ENCODE results near the gene AFM. TPM values are rescaled to one million over a fixed set of nuclear protein-coding genes. Genes with fewer than 3 reads are reported as not detected.

Gene AFM
- total and polyA plus RNA-seq, 2 donors (not counting 1 experiment from before 2014, with no cell fraction given): not detected

DNA sequence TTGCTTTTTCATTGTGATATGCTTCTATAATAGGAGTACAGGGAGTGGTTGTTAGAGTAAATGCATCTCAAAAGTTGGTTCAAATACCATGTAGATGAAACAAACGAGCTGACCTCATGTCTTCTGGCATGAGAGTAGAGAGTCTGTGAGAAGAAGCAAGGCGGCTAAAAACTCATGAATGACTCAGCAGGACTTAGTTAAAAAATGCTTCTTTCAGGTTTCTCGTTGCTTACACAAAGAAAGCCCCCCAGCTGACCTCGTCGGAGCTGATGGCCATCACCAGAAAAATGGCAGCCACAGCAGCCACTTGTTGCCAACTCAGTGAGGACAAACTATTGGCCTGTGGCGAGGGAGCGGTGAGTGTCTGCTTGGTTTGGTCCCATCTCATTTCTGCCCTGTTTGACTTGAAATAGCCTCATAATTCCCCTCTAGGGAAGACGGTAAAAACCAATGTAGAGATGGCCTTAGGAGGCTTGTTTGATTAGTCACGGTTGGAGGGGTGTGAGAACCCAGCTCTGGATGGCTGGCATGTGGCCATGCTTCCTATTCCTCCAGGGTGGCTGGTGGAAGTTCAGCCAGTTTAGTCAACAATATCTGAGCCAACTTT, 31.0 kb upstream of the AFM start:
- TF ChIP-seq EZH2 (IDR thresholded peaks at IDR 0.05; ENCODE audit: borderline replicate concordance, insufficient read depth, low read depth, low read length, poor library complexity, severe bottlenecking): no peak
- TF ChIP-seq, protein P1, sequence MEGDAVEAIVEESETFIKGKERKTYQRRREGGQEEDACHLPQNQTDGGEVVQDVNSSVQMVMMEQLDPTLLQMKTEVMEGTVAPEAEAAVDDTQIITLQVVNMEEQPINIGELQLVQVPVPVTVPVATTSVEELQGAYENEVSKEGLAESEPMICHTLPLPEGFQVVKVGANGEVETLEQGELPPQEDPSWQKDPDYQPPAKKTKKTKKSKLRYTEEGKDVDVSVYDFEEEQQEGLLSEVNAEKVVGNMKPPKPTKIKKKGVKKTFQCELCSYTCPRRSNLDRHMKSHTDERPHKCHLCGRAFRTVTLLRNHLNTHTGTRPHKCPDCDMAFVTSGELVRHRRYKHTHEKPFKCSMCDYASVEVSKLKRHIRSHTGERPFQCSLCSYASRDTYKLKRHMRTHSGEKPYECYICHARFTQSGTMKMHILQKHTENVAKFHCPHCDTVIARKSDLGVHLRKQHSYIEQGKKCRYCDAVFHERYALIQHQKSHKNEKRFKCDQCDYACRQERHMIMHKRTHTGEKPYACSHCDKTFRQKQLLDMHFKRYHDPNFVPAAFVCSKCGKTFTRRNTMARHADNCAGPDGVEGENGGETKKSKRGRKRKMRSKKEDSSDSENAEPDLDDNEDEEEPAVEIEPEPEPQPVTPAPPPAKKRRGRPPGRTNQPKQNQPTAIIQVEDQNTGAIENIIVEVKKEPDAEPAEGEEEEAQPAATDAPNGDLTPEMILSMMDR (IDR thresholded peaks at IDR 0.05): no peak
- peaks cover 16% of the 10 kb centered on the region for H3K27me3 Mint-ChIP-seq
- POLR2A ChIA-PET: no interaction called here

DNA sequence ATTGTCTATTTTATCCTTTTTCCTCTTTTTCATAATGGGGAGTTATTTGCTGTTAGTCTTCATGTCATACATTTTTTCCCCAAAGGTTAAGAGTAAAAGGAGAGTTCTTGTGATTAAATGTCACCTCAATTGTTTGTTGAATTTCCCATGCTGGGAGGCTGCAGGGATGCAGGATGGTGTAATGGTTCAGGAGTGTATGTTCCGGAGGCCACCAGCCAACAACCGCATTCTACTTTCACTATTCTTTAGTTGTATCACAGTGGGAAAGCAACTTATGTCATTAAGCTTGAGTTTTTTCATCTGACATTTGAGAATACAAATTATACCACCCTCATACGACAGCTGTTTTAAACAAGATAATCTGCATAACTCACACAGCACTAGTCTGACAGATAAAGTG, 30.1 kb upstream of the AFM start:
- H3K27me3 Mint-ChIP-seq: peaks cover 16% of the 10 kb centered on the region
- Histone ChIP-seq H3K27ac (ENCODE audit: low read length in 2 of 2) (no peak overlapping the region), H3K36me3 (replicated peaks in 1 of 2; ENCODE audit: control extremely low read depth in 1 of 2, control insufficient read depth in 1 of 2, extremely low read depth in 1 of 2, insufficient read depth in 2 of 2, low read length in 1 of 2) (no peaks in the 10 kb centered on the region), H3K4me2 (replicated peaks; ENCODE audit: low read depth, low read length, poor library complexity, severe bottlenecking) (no peak overlapping the region), H3K79me2 (ENCODE audit: control insufficient read depth, insufficient read depth, low read length) (no peaks in the 10 kb centered on the region), H3K27me3 (replicated peaks in 1 of 4; ENCODE audit: control extremely low read depth in 1 of 4, control insufficient read depth in 3 of 4, insufficient read depth in 4 of 4, low read length in 3 of 4) (peaks cover 0 to 4% (median 0%) of the 10 kb centered on the region in 4 experiments), H3K4me3 (ENCODE audit: control extremely low read depth in 1 of 5, extremely low read depth in 1 of 5, insufficient read depth in 1 of 5, low read depth in 2 of 5, low read length in 4 of 5) (no peak overlapping the region), H3K4me1 (ENCODE audit: control insufficient read depth in 2 of 2, insufficient read depth in 2 of 2, low read length in 2 of 2) (no peaks in the 10 kb centered on the region), H3K9ac (ENCODE audit: low read length) (no peak overlapping the region), H2AFZ (ENCODE audit: insufficient read depth, low read depth, low read length, poor library complexity, severe bottlenecking) (no peak overlapping the region), H4K20me1 (ENCODE audit: control insufficient read depth, insufficient read depth, low read length, poor library complexity, severe bottlenecking) (no peaks in the 10 kb centered on the region), H3K9me3 (ENCODE audit: control extremely low read depth in 1 of 3, control insufficient read depth in 2 of 3, insufficient read depth in 1 of 3, low read length in 2 of 3) (no peaks in the 10 kb centered on the region)
- ChIA-PET CTCF (no interaction called here), POLR2A (no interaction called here)
- H3K4me1 Mint-ChIP-seq: no peaks in the 10 kb centered on the region
- intact Hi-C loops (cut with micrococcal nuclease): no loop called here
- no peaks in the 10 kb centered on the region for H3K9me3 Mint-ChIP-seq (ENCODE audit: insufficient read depth)
- DNase-seq (no peak), ATAC-seq (ENCODE audit: low read depth) (no peak)
- WGBS (ENCODE audit: insufficient coverage): no CpG with 5 or more reads among the region's 3 CpGs
- no peak overlapping the region for H3K27ac Mint-ChIP-seq
- H3K4me3 Mint-ChIP-seq: no peak overlapping the region
- TF ChIP-seq EZH2 (IDR thresholded peaks at IDR 0.05; ENCODE audit: borderline replicate concordance, insufficient read depth, low read depth, low read length, poor library complexity, severe bottlenecking): no peak
- TF ChIP-seq, protein P1 (IDR thresholded peaks at IDR 0.05): no peak

More for the DNA sequence above, 31.0 kb upstream of the AFM start:
- H2AFZ ChIP-seq (ENCODE audit: insufficient read depth, low read depth, low read length, poor library complexity, severe bottlenecking): no peak overlapping the region
- H3K9me3 ChIP-seq (ENCODE audit: control extremely low read depth in 1 of 3, control insufficient read depth in 2 of 3, insufficient read depth in 1 of 3, low read length in 2 of 3): no peaks in the 10 kb centered on the region
- H3K36me3 ChIP-seq (replicated peaks in 1 of 2; ENCODE audit: control extremely low read depth in 1 of 2, control insufficient read depth in 1 of 2, extremely low read depth in 1 of 2, insufficient read depth in 2 of 2, low read length in 1 of 2): no peaks in the 10 kb centered on the region
- Mint-ChIP-seq H3K27ac (no peak overlapping the region), H3K4me3 (no peak overlapping the region), H3K4me1 (no peaks in the 10 kb centered on the region), H3K9me3 (ENCODE audit: insufficient read depth) (no peaks in the 10 kb centered on the region)
- peaks cover 0 to 4% (median 0%) of the 10 kb centered on the region in 4 experiments for H3K27me3 ChIP-seq (replicated peaks in 1 of 4; ENCODE audit: control extremely low read depth in 1 of 4, control insufficient read depth in 3 of 4, insufficient read depth in 4 of 4, low read length in 3 of 4)
- intact Hi-C loops (cut with micrococcal nuclease): no loop called here
- no peak overlapping the region for H3K4me3 ChIP-seq (ENCODE audit: control extremely low read depth in 1 of 5, extremely low read depth in 1 of 5, insufficient read depth in 1 of 5, low read depth in 2 of 5, low read length in 4 of 5)
- ATAC-seq (ENCODE audit: low read depth): no peak
- H4K20me1 ChIP-seq (ENCODE audit: control insufficient read depth, insufficient read depth, low read length, poor library complexity, severe bottlenecking): no peaks in the 10 kb centered on the region
- H3K4me2 ChIP-seq (replicated peaks; ENCODE audit: low read depth, low read length, poor library complexity, severe bottlenecking): no peak overlapping the region
- CTCF ChIA-PET: no interaction called here
- no peak overlapping the region for H3K9ac ChIP-seq (ENCODE audit: low read length)
- DNase-seq: no peak
- H3K4me1 ChIP-seq (ENCODE audit: control insufficient read depth in 2 of 2, insufficient read depth in 2 of 2, low read length in 2 of 2): no peaks in the 10 kb centered on the region
- no peaks in the 10 kb centered on the region for H3K79me2 ChIP-seq (ENCODE audit: control insufficient read depth, insufficient read depth, low read length)
- no peak overlapping the region for H3K27ac ChIP-seq (ENCODE audit: low read length in 2 of 2)
- WGBS (ENCODE audit: insufficient coverage): 82% methylated on average over 5 of the region's 9 CpGs
